ENCODE results near the gene PLD1.

DNA sequence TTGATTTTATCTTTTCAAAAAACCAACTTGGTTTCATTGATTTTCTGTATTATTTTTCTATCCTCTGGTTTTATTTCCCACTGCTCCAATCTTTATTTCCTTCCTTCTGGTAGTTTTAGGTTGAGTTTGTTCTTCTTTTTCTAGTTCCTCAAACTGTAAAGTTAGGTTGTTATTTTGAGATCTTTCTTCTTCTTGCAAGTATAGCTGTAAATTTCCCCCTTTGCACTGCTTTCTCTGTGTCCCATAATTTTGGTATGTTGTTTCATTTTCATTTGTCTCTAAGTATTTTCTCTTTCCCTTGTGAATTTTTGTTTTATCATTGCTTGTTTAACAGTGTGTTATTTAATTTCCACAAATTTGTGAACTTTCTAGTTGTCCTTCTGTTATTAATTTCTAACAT, 120.0 kb downstream of the PLD1 start:
- TF ChIP-seq POLR2A (IDR thresholded peaks at IDR 0.05; ENCODE audit: extremely low read depth, insufficient read length) (no peak), MYC (IDR thresholded peaks at IDR 0.05; ENCODE audit: low read depth, low read length) (no peak)
- TF ChIP-seq, protein P1, sequence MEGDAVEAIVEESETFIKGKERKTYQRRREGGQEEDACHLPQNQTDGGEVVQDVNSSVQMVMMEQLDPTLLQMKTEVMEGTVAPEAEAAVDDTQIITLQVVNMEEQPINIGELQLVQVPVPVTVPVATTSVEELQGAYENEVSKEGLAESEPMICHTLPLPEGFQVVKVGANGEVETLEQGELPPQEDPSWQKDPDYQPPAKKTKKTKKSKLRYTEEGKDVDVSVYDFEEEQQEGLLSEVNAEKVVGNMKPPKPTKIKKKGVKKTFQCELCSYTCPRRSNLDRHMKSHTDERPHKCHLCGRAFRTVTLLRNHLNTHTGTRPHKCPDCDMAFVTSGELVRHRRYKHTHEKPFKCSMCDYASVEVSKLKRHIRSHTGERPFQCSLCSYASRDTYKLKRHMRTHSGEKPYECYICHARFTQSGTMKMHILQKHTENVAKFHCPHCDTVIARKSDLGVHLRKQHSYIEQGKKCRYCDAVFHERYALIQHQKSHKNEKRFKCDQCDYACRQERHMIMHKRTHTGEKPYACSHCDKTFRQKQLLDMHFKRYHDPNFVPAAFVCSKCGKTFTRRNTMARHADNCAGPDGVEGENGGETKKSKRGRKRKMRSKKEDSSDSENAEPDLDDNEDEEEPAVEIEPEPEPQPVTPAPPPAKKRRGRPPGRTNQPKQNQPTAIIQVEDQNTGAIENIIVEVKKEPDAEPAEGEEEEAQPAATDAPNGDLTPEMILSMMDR (IDR thresholded peaks at IDR 0.05; ENCODE audit: low read depth, low read length) = no peak

All from NB4 (cell line).